22Rv1 (cell line): ENCODE results near the gene CYS1.

Experiments used
- ZFX ChIP-seq: fragments of 450-650 bp; IDR thresholded peaks from 2 replicates; pipeline ENCODE4 v1.6.1; 2017; ENCODE audit warnings: antibody characterized with exemption, borderline replicate concordance
- TF ChIP-seq, protein P1 (sequence below): fragments of 450-650 bp; IDR thresholded peaks from 2 replicates; pipeline ENCODE4 v1.5.1; 2017; ENCODE audit warnings: mild to moderate bottlenecking

- TF ChIP-seq, protein P1, sequence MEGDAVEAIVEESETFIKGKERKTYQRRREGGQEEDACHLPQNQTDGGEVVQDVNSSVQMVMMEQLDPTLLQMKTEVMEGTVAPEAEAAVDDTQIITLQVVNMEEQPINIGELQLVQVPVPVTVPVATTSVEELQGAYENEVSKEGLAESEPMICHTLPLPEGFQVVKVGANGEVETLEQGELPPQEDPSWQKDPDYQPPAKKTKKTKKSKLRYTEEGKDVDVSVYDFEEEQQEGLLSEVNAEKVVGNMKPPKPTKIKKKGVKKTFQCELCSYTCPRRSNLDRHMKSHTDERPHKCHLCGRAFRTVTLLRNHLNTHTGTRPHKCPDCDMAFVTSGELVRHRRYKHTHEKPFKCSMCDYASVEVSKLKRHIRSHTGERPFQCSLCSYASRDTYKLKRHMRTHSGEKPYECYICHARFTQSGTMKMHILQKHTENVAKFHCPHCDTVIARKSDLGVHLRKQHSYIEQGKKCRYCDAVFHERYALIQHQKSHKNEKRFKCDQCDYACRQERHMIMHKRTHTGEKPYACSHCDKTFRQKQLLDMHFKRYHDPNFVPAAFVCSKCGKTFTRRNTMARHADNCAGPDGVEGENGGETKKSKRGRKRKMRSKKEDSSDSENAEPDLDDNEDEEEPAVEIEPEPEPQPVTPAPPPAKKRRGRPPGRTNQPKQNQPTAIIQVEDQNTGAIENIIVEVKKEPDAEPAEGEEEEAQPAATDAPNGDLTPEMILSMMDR = no peak
- TF ChIP-seq ZFX = no peak
Observed at GRCh38 chr2:10033251-10034006, 46.8 kb downstream of the CYS1 start.
